ENCODE measurements around the gene USP30. TPM values are rescaled to one million over a fixed set of nuclear protein-coding genes. Genes with fewer than 3 reads are reported as not detected.
A peak's percentile ranks its signal among the peaks of the same experiment; 100 is the strongest.

USP30 gene
- total RNA-seq, 1 donor from 2014 or later, result 17.6 TPM

DNA sequence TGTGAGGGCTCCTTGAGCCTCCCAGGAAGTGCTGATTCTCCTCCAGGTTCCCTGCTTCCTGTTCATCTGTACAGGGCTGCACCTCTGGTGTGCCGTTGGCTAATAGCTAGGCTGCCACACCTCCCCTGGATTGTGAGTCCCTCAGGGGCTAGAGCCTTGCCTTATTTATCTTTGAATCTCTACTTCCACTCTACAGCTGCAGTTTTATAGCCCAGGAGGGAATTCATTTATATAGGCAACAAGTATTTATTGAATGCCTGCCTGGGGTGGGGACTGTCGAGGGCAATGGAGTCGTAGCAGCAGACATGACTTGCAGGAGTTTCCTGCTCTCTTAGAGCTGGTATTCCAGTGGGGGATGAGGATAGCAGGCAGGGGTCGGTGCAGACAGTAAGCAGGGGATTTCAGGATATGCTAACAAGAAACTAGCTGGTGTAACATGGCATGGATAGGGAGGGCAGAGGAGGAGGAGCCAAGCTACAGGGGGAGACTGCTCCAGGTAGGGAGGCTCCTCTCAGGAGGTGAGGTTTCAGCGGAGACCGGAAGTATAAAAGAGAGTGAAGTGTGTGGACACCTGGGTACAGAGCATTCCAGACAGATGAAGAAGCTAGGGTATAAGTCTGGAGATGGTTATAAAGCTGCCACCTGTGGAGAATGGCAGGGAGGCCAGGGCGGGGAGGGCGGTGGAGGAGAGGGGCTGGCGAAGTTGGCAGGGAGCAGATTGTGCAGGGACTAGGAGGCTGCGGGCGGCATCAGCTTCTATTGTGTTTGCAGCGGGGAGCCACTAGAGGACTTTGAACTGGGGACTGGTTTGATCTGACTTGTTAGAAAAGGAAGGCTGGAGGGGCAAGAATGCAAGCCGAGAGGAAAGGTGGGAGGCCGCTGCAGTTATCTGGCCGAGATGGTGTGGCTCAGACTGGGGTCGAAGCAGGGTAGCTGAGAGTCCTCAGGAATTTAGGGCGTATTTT is 17.2 kb downstream of the USP30 start:
- H3F3A ChIP-seq (ENCODE audit: low read depth), result peaks cover 24% of the 10 kb centered on the region
- Mint-ChIP-seq H3K4me1 (peaks cover 20% of the 10 kb centered on the region), H3K27me3 (ENCODE audit: insufficient read depth, low read depth) (no peaks in the 10 kb centered on the region), H3K4me3 (peak overlapping the region; percentile 60), H3K9me3 (no peaks in the 10 kb centered on the region), H3K27ac (peak overlapping the region; percentile 38), H3K36me3 (peaks cover 27% of the 10 kb centered on the region)
- H3K27ac ChIP-seq, result peak overlapping the region; percentile 45
- peaks cover 17% of the 10 kb centered on the region for H3K4me1 ChIP-seq
- H3K36me3 ChIP-seq, result peaks cover 7% of the 10 kb centered on the region
- H2AFZ ChIP-seq (replicated peaks), result peak overlapping the region; percentile 51
- H3K4me3 ChIP-seq, result peak overlapping the region; percentile 28
- H4K20me1 ChIP-seq (ENCODE audit: low read depth), result peaks cover 12% of the 10 kb centered on the region
- no peak overlapping the region for H3K9ac ChIP-seq
- H3K27me3 ChIP-seq, result no peaks in the 10 kb centered on the region
- DNase-seq (ENCODE audit: low spot score), result peak; percentile 81
- no peaks in the 10 kb centered on the region for H3K9me3 ChIP-seq (ENCODE audit: low read depth)
- H3K79me2 ChIP-seq (ENCODE audit: low read depth), result no peaks in the 10 kb centered on the region
- no peak for TF ChIP-seq EZH2 (IDR thresholded peaks at IDR 0.05)
- TF ChIP-seq, protein P1, sequence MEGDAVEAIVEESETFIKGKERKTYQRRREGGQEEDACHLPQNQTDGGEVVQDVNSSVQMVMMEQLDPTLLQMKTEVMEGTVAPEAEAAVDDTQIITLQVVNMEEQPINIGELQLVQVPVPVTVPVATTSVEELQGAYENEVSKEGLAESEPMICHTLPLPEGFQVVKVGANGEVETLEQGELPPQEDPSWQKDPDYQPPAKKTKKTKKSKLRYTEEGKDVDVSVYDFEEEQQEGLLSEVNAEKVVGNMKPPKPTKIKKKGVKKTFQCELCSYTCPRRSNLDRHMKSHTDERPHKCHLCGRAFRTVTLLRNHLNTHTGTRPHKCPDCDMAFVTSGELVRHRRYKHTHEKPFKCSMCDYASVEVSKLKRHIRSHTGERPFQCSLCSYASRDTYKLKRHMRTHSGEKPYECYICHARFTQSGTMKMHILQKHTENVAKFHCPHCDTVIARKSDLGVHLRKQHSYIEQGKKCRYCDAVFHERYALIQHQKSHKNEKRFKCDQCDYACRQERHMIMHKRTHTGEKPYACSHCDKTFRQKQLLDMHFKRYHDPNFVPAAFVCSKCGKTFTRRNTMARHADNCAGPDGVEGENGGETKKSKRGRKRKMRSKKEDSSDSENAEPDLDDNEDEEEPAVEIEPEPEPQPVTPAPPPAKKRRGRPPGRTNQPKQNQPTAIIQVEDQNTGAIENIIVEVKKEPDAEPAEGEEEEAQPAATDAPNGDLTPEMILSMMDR (IDR thresholded peaks at IDR 0.05), result peak; percentile 22
- H3K4me2 ChIP-seq, result peak overlapping the region; percentile 73

GRCh38 chr12:109074866-109075265 is 22.5 kb downstream of the USP30 start:
- H3F3A ChIP-seq (ENCODE audit: low read depth), result peaks cover 9% of the 10 kb centered on the region
- no peaks in the 10 kb centered on the region for H3K9me3 ChIP-seq (ENCODE audit: low read depth)
- peaks cover 11% of the 10 kb centered on the region for H3K4me1 ChIP-seq
- H2AFZ ChIP-seq (replicated peaks), result no peak overlapping the region
- Mint-ChIP-seq H3K27me3 (ENCODE audit: insufficient read depth, low read depth) (peaks cover 4% of the 10 kb centered on the region), H3K4me1 (peaks cover 11% of the 10 kb centered on the region), H3K4me3 (no peak overlapping the region), H3K9me3 (peaks cover 2% of the 10 kb centered on the region), H3K27ac (no peak overlapping the region), H3K36me3 (peaks cover 38% of the 10 kb centered on the region)
- H3K27me3 ChIP-seq, result no peaks in the 10 kb centered on the region
- H3K9ac ChIP-seq, result no peak overlapping the region
- no peak overlapping the region for H3K27ac ChIP-seq
- peaks cover 7% of the 10 kb centered on the region for H3K36me3 ChIP-seq
- TF ChIP-seq, protein P1 (IDR thresholded peaks at IDR 0.05), result no peak
- TF ChIP-seq EZH2 (IDR thresholded peaks at IDR 0.05) (no peak), EZH2phosphoT487 (IDR thresholded peaks at IDR 0.05) (no peak)
- no peak for DNase-seq (ENCODE audit: low spot score)
- no peak overlapping the region for H3K4me3 ChIP-seq
- H4K20me1 ChIP-seq (ENCODE audit: low read depth), result peaks cover 7% of the 10 kb centered on the region
- H3K79me2 ChIP-seq (ENCODE audit: low read depth), result no peaks in the 10 kb centered on the region
- H3K4me2 ChIP-seq, result no peak overlapping the region

- Histone ChIP-seq H3K27ac (no peak overlapping the region), H3K36me3 (no peaks in the 10 kb centered on the region)
Measured at GRCh38 chr12:109082751-109083150, 30.4 kb downstream of the USP30 start.

More at GRCh38 chr12:109082751-109083150, 30.4 kb downstream of the USP30 start:
- Histone ChIP-seq H3K79me2 (ENCODE audit: low read depth) (no peaks in the 10 kb centered on the region), H2AFZ (replicated peaks) (no peak overlapping the region), H3K9me3 (ENCODE audit: low read depth) (no peaks in the 10 kb centered on the region), H3K4me2 (no peak overlapping the region), H3K4me3 (no peak overlapping the region), H3K27me3 (no peaks in the 10 kb centered on the region), H3K4me1 (no peaks in the 10 kb centered on the region), H3K9ac (no peak overlapping the region), H4K20me1 (ENCODE audit: low read depth) (no peaks in the 10 kb centered on the region), H3F3A (ENCODE audit: low read depth) (no peaks in the 10 kb centered on the region)
- TF ChIP-seq EZH2 (IDR thresholded peaks at IDR 0.05), result no peak
- TF ChIP-seq, protein P1 (IDR thresholded peaks at IDR 0.05), result no peak
- TF ChIP-seq EZH2phosphoT487 (IDR thresholded peaks at IDR 0.05), result no peak
- Mint-ChIP-seq H3K36me3 (peaks cover 26% of the 10 kb centered on the region), H3K27ac (peak overlapping the region; percentile 18), H3K27me3 (ENCODE audit: insufficient read depth, low read depth) (peaks cover 4% of the 10 kb centered on the region), H3K9me3 (peaks cover 2% of the 10 kb centered on the region), H3K4me1 (no peaks in the 10 kb centered on the region), H3K4me3 (no peak overlapping the region)
- no peak for DNase-seq (ENCODE audit: low spot score)

Data from neural progenitor cell (in vitro differentiated cells).